ENCODE results near the gene SENP1. TPM values are rescaled to one million over a fixed set of nuclear protein-coding genes. Genes with fewer than 3 reads are reported as not detected.

SENP1 gene
- polyA plus RNA-seq, 2 donors = 2.7 to 3.9 TPM

DNA sequence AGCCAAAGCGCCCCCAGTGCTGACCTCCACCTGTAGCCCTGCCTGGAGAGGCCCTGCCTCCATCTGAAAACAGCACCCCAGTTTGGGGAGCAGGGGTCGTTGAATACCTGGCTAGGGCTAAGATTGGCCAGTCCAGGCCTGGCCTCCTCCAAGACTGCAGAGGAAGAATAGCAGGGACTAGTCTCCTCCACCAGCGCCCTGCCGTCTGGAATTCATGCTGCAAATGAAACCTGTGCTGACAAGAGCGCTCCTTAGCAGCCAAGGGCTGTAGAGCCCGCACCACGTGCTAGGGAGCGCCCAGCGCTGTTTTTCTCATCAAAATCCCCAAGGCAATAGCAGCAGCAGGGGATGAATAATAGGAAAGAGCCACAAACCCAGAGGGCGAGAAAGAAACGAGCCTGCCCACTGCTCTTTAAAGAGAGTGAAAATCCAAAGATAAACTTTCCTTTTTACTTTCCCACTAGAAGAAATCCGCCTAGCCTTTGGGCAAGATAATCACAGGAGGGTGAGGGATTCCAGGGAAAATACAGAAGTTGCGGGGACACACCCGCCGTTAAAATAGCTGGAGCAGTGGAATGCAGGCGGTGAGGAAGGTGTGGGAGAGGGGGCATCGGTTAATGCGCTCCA lies 104.9 kb downstream of the SENP1 start:
- peak overlapping the region; percentile 43 to 49 for H3K4me3 ChIP-seq (ENCODE audit: low read depth in 1 of 2, low read length in 2 of 2)
- H3K27ac ChIP-seq (ENCODE audit: low read depth in 2 of 2, low read length in 1 of 2) = peak overlapping the region in 1 of 2 donors; percentile 45
- H3K27me3 ChIP-seq (ENCODE audit: control insufficient read depth in 1 of 2, insufficient read depth in 2 of 2, low read length in 2 of 2) = peaks cover 9 to 23% of the 10 kb centered on the region in 2 donors
- H3K4me1 ChIP-seq (ENCODE audit: control insufficient read depth in 2 of 2, insufficient read depth in 2 of 2, low read length in 1 of 2) = peaks cover 15 to 18% of the 10 kb centered on the region in 2 donors
- no peaks in the 10 kb centered on the region for H3K9me3 ChIP-seq (ENCODE audit: control insufficient read depth in 2 of 2, insufficient read depth in 1 of 2, low read depth in 1 of 2, low read length in 1 of 2)
- 9% methylated on average over 18 of the region's 18 CpGs for WGBS, 2 donors
- no peaks in the 10 kb centered on the region for H3K36me3 ChIP-seq (ENCODE audit: control insufficient read depth in 2 of 2, insufficient read depth in 2 of 2, low read length in 1 of 2)

DNA sequence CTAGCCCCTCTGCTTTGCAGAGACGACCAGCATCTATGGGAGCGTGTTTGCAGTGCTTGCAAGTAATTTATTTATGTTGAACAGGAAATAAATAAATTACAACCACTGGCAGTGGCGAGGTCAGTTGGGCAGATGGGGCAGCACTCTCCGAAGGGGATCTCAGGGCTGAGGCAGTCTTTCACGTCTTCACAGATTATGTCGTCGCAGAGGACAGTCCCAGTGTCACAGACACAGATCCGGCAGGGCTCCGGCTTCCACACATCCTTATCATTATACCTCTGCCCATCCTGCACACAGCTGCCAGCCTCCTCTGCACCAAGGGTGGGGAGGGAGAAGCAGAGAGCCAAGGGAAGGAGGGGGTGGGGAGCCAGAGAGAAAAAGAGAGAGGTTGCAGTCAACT lies 106.1 kb downstream of the SENP1 start:
- no peak overlapping the region for H3K27ac ChIP-seq (ENCODE audit: low read depth in 2 of 2, low read length in 1 of 2)
- 75% methylated on average over 9 of the region's 9 CpGs for WGBS, 2 donors
- H3K27me3 ChIP-seq (ENCODE audit: control insufficient read depth in 1 of 2, insufficient read depth in 2 of 2, low read length in 2 of 2) = peaks cover 3 to 20% of the 10 kb centered on the region in 2 donors
- H3K4me3 ChIP-seq (ENCODE audit: low read depth in 1 of 2, low read length in 2 of 2) = no peak overlapping the region
- H3K9me3 ChIP-seq (ENCODE audit: control insufficient read depth in 2 of 2, insufficient read depth in 1 of 2, low read depth in 1 of 2, low read length in 1 of 2) = no peaks in the 10 kb centered on the region
- H3K4me1 ChIP-seq (ENCODE audit: control insufficient read depth in 2 of 2, insufficient read depth in 2 of 2, low read length in 1 of 2) = peaks cover 15 to 18% of the 10 kb centered on the region in 2 donors
- no peaks in the 10 kb centered on the region for H3K36me3 ChIP-seq (ENCODE audit: control insufficient read depth in 2 of 2, insufficient read depth in 2 of 2, low read length in 1 of 2)

DNA sequence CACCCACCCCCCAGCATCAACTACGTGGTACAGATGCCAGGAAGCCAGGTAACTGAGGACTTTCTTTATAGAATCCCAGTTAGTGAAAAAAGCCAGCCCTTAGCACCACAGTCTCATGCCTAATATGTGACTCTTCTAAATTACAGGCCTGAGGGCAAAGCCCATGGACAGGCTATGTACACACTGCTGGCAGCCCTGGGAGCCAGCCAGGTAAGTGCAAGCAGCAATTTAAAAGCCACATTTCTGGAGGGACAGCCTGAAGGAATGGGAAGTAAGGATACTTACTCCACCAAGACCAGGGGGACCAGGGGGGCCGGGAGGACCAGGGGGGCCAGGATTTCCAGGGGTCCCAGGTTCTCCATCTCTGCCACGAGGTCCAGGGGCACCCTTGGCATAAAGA lies 108.6 kb downstream of the SENP1 start:
- WGBS, 2 donors = 43 to 66% methylated on average over 3 of the region's 3 CpGs
- no peaks in the 10 kb centered on the region for H3K9me3 ChIP-seq (ENCODE audit: control insufficient read depth in 2 of 2, insufficient read depth in 1 of 2, low read depth in 1 of 2, low read length in 1 of 2)
- H3K4me3 ChIP-seq (ENCODE audit: low read depth in 1 of 2, low read length in 2 of 2) = no peak overlapping the region
- peaks cover 3 to 5% of the 10 kb centered on the region in 2 donors for H3K4me1 ChIP-seq (ENCODE audit: control insufficient read depth in 2 of 2, insufficient read depth in 2 of 2, low read length in 1 of 2)
- H3K27ac ChIP-seq (ENCODE audit: low read depth in 2 of 2, low read length in 1 of 2) = no peak overlapping the region
- H3K36me3 ChIP-seq (ENCODE audit: control insufficient read depth in 2 of 2, insufficient read depth in 2 of 2, low read length in 1 of 2) = no peaks in the 10 kb centered on the region
- no peaks in the 10 kb centered on the region for H3K27me3 ChIP-seq (ENCODE audit: control insufficient read depth in 1 of 2, insufficient read depth in 2 of 2, low read length in 2 of 2)

DNA sequence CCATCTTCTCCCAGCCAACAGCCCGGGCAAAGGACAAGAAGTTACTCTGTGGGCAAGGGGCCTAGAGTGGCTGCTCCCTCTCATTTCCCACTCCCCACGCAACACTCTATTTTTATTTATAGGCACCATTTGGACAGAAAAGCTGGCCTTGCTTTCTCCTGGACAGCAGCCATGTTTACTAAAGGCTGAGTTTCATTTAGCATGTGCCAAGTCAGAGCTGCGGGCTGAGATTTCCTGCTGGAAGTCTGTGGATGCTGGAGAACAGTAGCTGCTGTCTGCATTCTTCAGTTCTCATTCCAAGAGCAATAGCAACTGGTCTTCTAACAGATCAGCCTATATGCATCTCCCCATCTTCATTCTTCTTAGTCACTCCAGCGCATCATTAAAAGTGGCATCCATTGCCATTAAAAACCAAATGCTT lies 109.9 kb downstream of the SENP1 start:
- Histone ChIP-seq H3K27me3 (ENCODE audit: control insufficient read depth in 1 of 2, insufficient read depth in 2 of 2, low read length in 2 of 2) (no peaks in the 10 kb centered on the region), H3K36me3 (ENCODE audit: control insufficient read depth in 2 of 2, insufficient read depth in 2 of 2, low read length in 1 of 2) (no peaks in the 10 kb centered on the region), H3K4me1 (ENCODE audit: control insufficient read depth in 2 of 2, insufficient read depth in 2 of 2, low read length in 1 of 2) (peaks cover 0 to 8% of the 10 kb centered on the region in 2 donors), H3K27ac (ENCODE audit: low read depth in 2 of 2, low read length in 1 of 2) (no peak overlapping the region), H3K4me3 (ENCODE audit: low read depth in 1 of 2, low read length in 2 of 2) (no peak overlapping the region), H3K9me3 (ENCODE audit: control insufficient read depth in 2 of 2, insufficient read depth in 1 of 2, low read depth in 1 of 2, low read length in 1 of 2) (no peaks in the 10 kb centered on the region)
- WGBS, 2 donors = 31% methylated on average over 4 of the region's 4 CpGs

DNA sequence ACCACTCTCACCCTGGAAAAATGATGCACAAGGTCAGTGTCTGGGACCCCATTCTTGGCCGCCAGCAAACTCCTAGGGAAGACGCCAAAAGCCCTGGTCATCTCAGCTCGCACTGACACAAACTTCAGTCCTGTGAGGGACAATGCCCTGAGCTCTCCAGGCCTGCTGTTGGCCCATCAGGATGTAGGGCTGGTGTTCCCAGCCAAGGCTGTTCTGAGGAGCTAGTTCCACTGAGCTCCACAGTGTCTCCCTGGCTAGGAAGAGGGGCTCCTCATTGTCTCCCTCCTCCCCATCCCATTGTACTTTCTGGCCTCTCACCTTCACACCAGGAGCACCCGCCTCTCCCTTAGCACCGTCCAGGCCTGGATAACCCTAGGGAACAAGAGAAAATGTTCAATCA lies 112.4 kb downstream of the SENP1 start:
- Histone ChIP-seq H3K36me3 (ENCODE audit: control insufficient read depth in 2 of 2, insufficient read depth in 2 of 2, low read length in 1 of 2) (no peaks in the 10 kb centered on the region), H3K9me3 (ENCODE audit: control insufficient read depth in 2 of 2, insufficient read depth in 1 of 2, low read depth in 1 of 2, low read length in 1 of 2) (no peaks in the 10 kb centered on the region), H3K4me3 (ENCODE audit: low read depth in 1 of 2, low read length in 2 of 2) (no peak overlapping the region), H3K4me1 (ENCODE audit: control insufficient read depth in 2 of 2, insufficient read depth in 2 of 2, low read length in 1 of 2) (peaks cover 0 to 5% of the 10 kb centered on the region in 2 donors), H3K27me3 (ENCODE audit: control insufficient read depth in 1 of 2, insufficient read depth in 2 of 2, low read length in 2 of 2) (no peaks in the 10 kb centered on the region), H3K27ac (ENCODE audit: low read depth in 2 of 2, low read length in 1 of 2) (no peak overlapping the region)
- 95% methylated on average over 5 of the region's 5 CpGs for WGBS, 2 donors

Other genes with a start within 250 kb of the SENP1 start
- gene VDR, start 201.1 kb downstream of the SENP1 start, polyA plus RNA-seq = 10 to 100 TPM in 1 of 2 donors, 1 to 10 TPM in 1; 8.8 to 10.8 TPM
- 10 to 100 TPM; 22.0 to 51.1 TPM for gene TMEM106C, start 142.5 kb downstream of the SENP1 start, polyA plus RNA-seq
- under 1 TPM in 1 of 2 donors, not detected in 1; 0.01 TPM for gene COL2A1, start 101.6 kb downstream of the SENP1 start, polyA plus RNA-seq
- 10 to 100 TPM; 15.4 to 21.6 TPM for gene PFKM, start 13.3 kb upstream of the SENP1 start, polyA plus RNA-seq
- gene ASB8, start 51.4 kb upstream of the SENP1 start, polyA plus RNA-seq = 10 to 100 TPM in 1 of 2 donors, 1 to 10 TPM in 1; 9.9 to 16.4 TPM
- under 1 TPM; 0.28 to 0.80 TPM for gene CCDC184, start 77.6 kb upstream of the SENP1 start, polyA plus RNA-seq
- not detected for gene OR10AD1, start 97.2 kb upstream of the SENP1 start, polyA plus RNA-seq
- gene ZNF641, start 244.8 kb upstream of the SENP1 start, polyA plus RNA-seq = 1 to 10 TPM; 3.0 to 3.4 TPM

Data from esophagus (tissue), 2 donors.